ENCODE measurements around the gene SYTL2. TPM values are rescaled to one million over a fixed set of nuclear protein-coding genes. Genes with fewer than 3 reads are reported as not detected.

Gene SYTL2
- total RNA-seq, 4 donors from 2014 or later = 21.9 to 71.2 (median 28.8) TPM

GRCh38 chr11:85799142-85799541 is 11.8 kb downstream of the SYTL2 start:
- H3K9me3 ChIP-seq = no peaks in the 10 kb centered on the region
- no peak for TF ChIP-seq CTCF (IDR thresholded peaks at IDR 0.05)
- TF ChIP-seq EP300 (IDR thresholded peaks at IDR 0.05) = no peak
- no peak for TF ChIP-seq POLR2A (IDR thresholded peaks at IDR 0.05)
- no peaks in the 10 kb centered on the region for H3K27me3 ChIP-seq
- DNase-seq (ENCODE audit: low spot score in 2 of 2) = no peak
- H3K4me1 ChIP-seq = peaks cover 0 to 18% (median 1%) of the 10 kb centered on the region in 4 donors
- no peaks in the 10 kb centered on the region for H3K36me3 ChIP-seq
- WGBS, 2 donors = 77 to 81% methylated on average over 2 of the region's 2 CpGs
- H3K4me3 ChIP-seq = no peak overlapping the region
- no peak overlapping the region for H3K27ac ChIP-seq

- TF ChIP-seq POLR2A (IDR thresholded peaks at IDR 0.05) = no peak
- no peak for TF ChIP-seq EP300 (IDR thresholded peaks at IDR 0.05)
- TF ChIP-seq CTCF (IDR thresholded peaks at IDR 0.05) = no peak
- WGBS, 2 donors = 94 to 97% methylated on average over 4 of the region's 4 CpGs
These were observed 12.6 kb downstream of the SYTL2 start for GRCh38 chr11:85798361-85798760.

GRCh38 chr11:85795712-85796487 is 15.0 kb downstream of the SYTL2 start:
- no peak for DNase-seq (ENCODE audit: low spot score in 2 of 2)
- Histone ChIP-seq H3K4me3 (no peak overlapping the region), H3K9me3 (no peaks in the 10 kb centered on the region), H3K27ac (no peak overlapping the region), H3K36me3 (no peaks in the 10 kb centered on the region), H3K27me3 (no peaks in the 10 kb centered on the region), H3K4me1 (peaks cover 0 to 20% (median 1%) of the 10 kb centered on the region in 4 donors)
- WGBS, 2 donors = 74 to 75% methylated on average over 4 of the region's 4 CpGs
- TF ChIP-seq EP300 (IDR thresholded peaks at IDR 0.05) (no peak), CTCF (IDR thresholded peaks at IDR 0.05) (no peak), POLR2A (IDR thresholded peaks at IDR 0.05) (no peak)

More at GRCh38 chr11:85798361-85798760, 12.6 kb downstream of the SYTL2 start:
- Histone ChIP-seq H3K36me3 (no peaks in the 10 kb centered on the region), H3K9me3 (no peaks in the 10 kb centered on the region), H3K4me3 (no peak overlapping the region), H3K4me1 (peaks cover 0 to 20% (median 1%) of the 10 kb centered on the region in 4 donors), H3K27me3 (no peaks in the 10 kb centered on the region), H3K27ac (no peak overlapping the region)
- DNase-seq (ENCODE audit: low spot score in 2 of 2) = no peak

GRCh38 chr11:85791409-85791990 is 19.4 kb downstream of the SYTL2 start:
- WGBS, 2 donors = 97 to 98% methylated on average over 2 of the region's 2 CpGs
- peaks cover 0 to 20% (median 4%) of the 10 kb centered on the region in 4 donors for H3K4me1 ChIP-seq
- H3K27me3 ChIP-seq = no peaks in the 10 kb centered on the region
- no peak overlapping the region for H3K4me3 ChIP-seq
- no peaks in the 10 kb centered on the region for H3K9me3 ChIP-seq
- no peak for TF ChIP-seq CTCF (IDR thresholded peaks at IDR 0.05)
- TF ChIP-seq EP300 (IDR thresholded peaks at IDR 0.05) = no peak
- no peak for TF ChIP-seq POLR2A (IDR thresholded peaks at IDR 0.05)
- no peak for DNase-seq (ENCODE audit: low spot score in 2 of 2)
- no peak overlapping the region for H3K27ac ChIP-seq
- H3K36me3 ChIP-seq = no peaks in the 10 kb centered on the region

All from tibial nerve (tissue), 4 donors.